CD4-positive, alpha-beta T cell treated with Interleukin-2 at 100 ng/mL for 4 hours (primary cell): ENCODE results near the gene ASPHD1.
A peak's percentile ranks its signal among the peaks of the same experiment; 100 is the strongest.
"Not testable (repeated sequence)": the region's sequence is repeated elsewhere in the genome, so short reads cannot be mapped to it uniquely, and the experiment has no call there.

Experiments
- DNase-seq: peaks from one replicate; pipeline ENCODE4 v3.0.0-alpha.2; 2020; ENCODE audit warnings: low spot score

The ASPHD1 gene

GRCh38 chr16:29900102-29900887, at the start of gene ASPHD1:
Gene ASPHD1, plus strand, starts transcription at chr16:29900488. Its CDS starts 484 bp downstream, at chr16:29900972.
- DNase-seq: peak; percentile 51

- DNase-seq: no peak
These were observed 49.3 kb upstream of the ASPHD1 start for GRCh38 chr16:29850998-29851397.

GRCh38 chr16:29852654-29853053, 47.6 kb upstream of the ASPHD1 start:
- no peak for DNase-seq

GRCh38 chr16:29854520-29855100, 45.7 kb upstream of the ASPHD1 start:
- no peak for DNase-seq

- no peak for DNase-seq
These were observed 43.0 kb upstream of the ASPHD1 start for GRCh38 chr16:29857133-29857760.

- no peak for DNase-seq
These were observed 42.0 kb upstream of the ASPHD1 start for GRCh38 chr16:29858149-29858849.

- DNase-seq: no peak
These were observed 41.3 kb upstream of the ASPHD1 start for GRCh38 chr16:29858974-29859373.

GRCh38 chr16:29860218-29860617, 40.1 kb upstream of the ASPHD1 start:
- DNase-seq: no peak

GRCh38 chr16:29862383-29862883, 37.9 kb upstream of the ASPHD1 start:
- DNase-seq: no peak

GRCh38 chr16:29862884-29863668, 37.2 kb upstream of the ASPHD1 start, which contains the start of gene CDIPT:
Gene CDIPT, minus strand, starts transcription at chr16:29863226. Its CDS starts 369 bp downstream, at chr16:29862857.
- peak; percentile 96 for DNase-seq

GRCh38 chr16:29863669-29863984, 36.7 kb upstream of the ASPHD1 start:
- DNase-seq: no peak

- no peak for DNase-seq
These were observed 36.1 kb upstream of the ASPHD1 start for GRCh38 chr16:29864205-29864604.

- DNase-seq: no peak
These were observed 31.8 kb upstream of the ASPHD1 start for GRCh38 chr16:29868396-29869009.

- not testable (repeated sequence) for DNase-seq
These were observed 31.2 kb upstream of the ASPHD1 start for GRCh38 chr16:29869067-29869466.

- DNase-seq: no peak
These were observed 28.3 kb upstream of the ASPHD1 start for GRCh38 chr16:29871822-29872546.

- no peak for DNase-seq
These were observed 27.0 kb upstream of the ASPHD1 start for GRCh38 chr16:29873319-29873718.

- no peak for DNase-seq
These were observed 25.1 kb upstream of the ASPHD1 start for GRCh38 chr16:29875206-29875605.

- DNase-seq: no peak
These were observed 24.1 kb upstream of the ASPHD1 start for GRCh38 chr16:29876217-29876593.

- DNase-seq: peak; percentile 15
These were observed 23.6 kb upstream of the ASPHD1 start for GRCh38 chr16:29876594-29877249.
